HG03175 (cell line): ENCODE results near the gene MXRA7.
A peak's percentile ranks its signal among the peaks of the same experiment; 100 is the strongest.

Source experiments
- ATAC-seq: cut with Tn5 transposase; IDR thresholded peaks from one replicate; pipeline ENCODE4 v1.9.1; 2021; ENCODE audit warnings: mild to moderate bottlenecking, moderate library complexity; ENCODE audit not compliant: unreplicated experiment

The MXRA7 gene

GRCh38 chr17:76681222-76682137 is 29.3 kb downstream of the MXRA7 start:
- no peak for ATAC-seq

- no peak for ATAC-seq
These were observed 31.5 kb downstream of the MXRA7 start for GRCh38 chr17:76679239-76679638.

- no peak for ATAC-seq
These were observed 32.4 kb downstream of the MXRA7 start for GRCh38 chr17:76678330-76678729.

- no peak for ATAC-seq
These were observed 33.4 kb downstream of the MXRA7 start for GRCh38 chr17:76677406-76677805.

GRCh38 chr17:76676629-76677028 is 34.1 kb downstream of the MXRA7 start:
- no peak for ATAC-seq

GRCh38 chr17:76675648-76676047 is 35.1 kb downstream of the MXRA7 start:
- no peak for ATAC-seq

- ATAC-seq = no peak
These were observed 36.2 kb downstream of the MXRA7 start for GRCh38 chr17:76674600-76674999.

GRCh38 chr17:76673729-76674128 is 37.0 kb downstream of the MXRA7 start:
- no peak for ATAC-seq

- ATAC-seq = no peak
These were observed 37.9 kb downstream of the MXRA7 start for GRCh38 chr17:76672892-76673291.

- no peak for ATAC-seq
These were observed 38.4 kb downstream of the MXRA7 start for GRCh38 chr17:76672270-76672851.

- ATAC-seq = peak; percentile 5
These were observed 38.9 kb downstream of the MXRA7 start for GRCh38 chr17:76671912-76672262.

GRCh38 chr17:76671123-76671911 is 39.4 kb downstream of the MXRA7 start:
- ATAC-seq = peak; percentile 99

GRCh38 chr17:76670718-76671122 is 40.0 kb downstream of the MXRA7 start:
- ATAC-seq = no peak

- no peak for ATAC-seq
These were observed 40.6 kb downstream of the MXRA7 start for GRCh38 chr17:76670020-76670717.

- no peak for ATAC-seq
These were observed 42.8 kb downstream of the MXRA7 start for GRCh38 chr17:76667786-76668453.

GRCh38 chr17:76667491-76667755 is 43.3 kb downstream of the MXRA7 start:
- no peak for ATAC-seq

- ATAC-seq = no peak
These were observed 50.1 kb downstream of the MXRA7 start for GRCh38 chr17:76660656-76661042.

- no peak for ATAC-seq
These were observed 50.7 kb downstream of the MXRA7 start for GRCh38 chr17:76659928-76660655.

- ATAC-seq = no peak
These were observed 52.5 kb downstream of the MXRA7 start for GRCh38 chr17:76658242-76658662.
